ENCODE measurements around the gene SNCAIP. TPM values are rescaled to one million over a fixed set of nuclear protein-coding genes. Genes with fewer than 3 reads are reported as not detected.

SNCAIP gene
- total RNA-seq, 1 experiment from 2014 or later = 0.21 TPM

DNA sequence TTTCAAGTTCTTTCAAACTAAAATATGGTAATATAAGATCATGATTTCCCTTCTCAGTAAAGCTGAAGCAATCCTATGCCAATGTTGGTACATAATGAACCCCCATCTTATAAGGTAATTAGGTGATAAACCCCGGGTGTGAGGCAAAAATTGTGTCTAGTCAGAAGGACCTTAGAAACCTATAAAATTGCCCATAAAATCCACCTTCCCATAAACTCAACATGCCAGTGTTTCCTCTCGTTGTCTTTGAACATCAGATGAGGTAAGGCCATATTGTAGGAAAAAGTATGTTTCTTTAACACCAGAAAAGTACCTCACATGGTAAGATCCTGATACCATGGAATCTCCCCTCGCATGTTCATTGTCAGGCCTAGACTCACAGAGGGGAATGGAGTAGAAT, 43.3 kb downstream of the SNCAIP start:
- no peaks in the 10 kb centered on the region for H3K27me3 Mint-ChIP-seq (ENCODE audit: insufficient read depth, unreplicated experiment)
- no peak overlapping the region for H3K4me3 Mint-ChIP-seq (ENCODE audit: unreplicated experiment)
- DNase-seq (ENCODE audit: unreplicated experiment) = no peak
- H3K9me3 Mint-ChIP-seq (ENCODE audit: unreplicated experiment) = no peaks in the 10 kb centered on the region
- ChIA-PET POLR2A (no interaction called here), CTCF (no interaction called here)
- H3K4me1 Mint-ChIP-seq (ENCODE audit: insufficient read depth, unreplicated experiment) = peaks cover 9% of the 10 kb centered on the region
- no peak overlapping the region for H3K27ac Mint-ChIP-seq (ENCODE audit: low read depth, unreplicated experiment)
- intact Hi-C loops (cut with micrococcal nuclease) = no loop called here
- no peaks in the 10 kb centered on the region for H3K36me3 Mint-ChIP-seq (ENCODE audit: insufficient read depth, unreplicated experiment)
- TF ChIP-seq, protein P1, sequence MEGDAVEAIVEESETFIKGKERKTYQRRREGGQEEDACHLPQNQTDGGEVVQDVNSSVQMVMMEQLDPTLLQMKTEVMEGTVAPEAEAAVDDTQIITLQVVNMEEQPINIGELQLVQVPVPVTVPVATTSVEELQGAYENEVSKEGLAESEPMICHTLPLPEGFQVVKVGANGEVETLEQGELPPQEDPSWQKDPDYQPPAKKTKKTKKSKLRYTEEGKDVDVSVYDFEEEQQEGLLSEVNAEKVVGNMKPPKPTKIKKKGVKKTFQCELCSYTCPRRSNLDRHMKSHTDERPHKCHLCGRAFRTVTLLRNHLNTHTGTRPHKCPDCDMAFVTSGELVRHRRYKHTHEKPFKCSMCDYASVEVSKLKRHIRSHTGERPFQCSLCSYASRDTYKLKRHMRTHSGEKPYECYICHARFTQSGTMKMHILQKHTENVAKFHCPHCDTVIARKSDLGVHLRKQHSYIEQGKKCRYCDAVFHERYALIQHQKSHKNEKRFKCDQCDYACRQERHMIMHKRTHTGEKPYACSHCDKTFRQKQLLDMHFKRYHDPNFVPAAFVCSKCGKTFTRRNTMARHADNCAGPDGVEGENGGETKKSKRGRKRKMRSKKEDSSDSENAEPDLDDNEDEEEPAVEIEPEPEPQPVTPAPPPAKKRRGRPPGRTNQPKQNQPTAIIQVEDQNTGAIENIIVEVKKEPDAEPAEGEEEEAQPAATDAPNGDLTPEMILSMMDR (IDR thresholded peaks at IDR 0.05; ENCODE audit: unreplicated experiment) = no peak
- no TSS peak for BruUV-seq (replicated peaks)

DNA sequence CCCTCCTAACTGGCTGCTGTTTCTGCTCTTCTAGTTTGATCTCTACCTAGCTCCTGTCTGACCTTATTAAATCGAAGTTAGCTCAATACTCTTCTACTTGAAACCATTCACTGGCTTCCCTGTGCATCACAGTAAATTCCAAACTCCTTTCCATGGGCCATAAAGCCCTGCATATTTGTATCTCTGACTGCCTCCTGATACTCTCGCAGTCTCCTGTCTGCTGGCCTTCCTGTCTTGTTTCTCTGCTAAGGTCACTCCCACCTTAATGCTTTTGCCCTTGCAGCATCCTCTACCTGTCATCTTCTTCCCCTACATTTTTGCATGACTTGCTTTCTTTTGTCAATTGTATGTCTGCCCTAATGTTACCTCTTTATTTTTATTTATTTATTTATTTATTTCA, 44.8 kb downstream of the SNCAIP start:
- no TSS peak for BruUV-seq (replicated peaks)
- H3K4me1 Mint-ChIP-seq (ENCODE audit: insufficient read depth, unreplicated experiment) = peaks cover 8% of the 10 kb centered on the region
- no peaks in the 10 kb centered on the region for H3K36me3 Mint-ChIP-seq (ENCODE audit: insufficient read depth, unreplicated experiment)
- no peaks in the 10 kb centered on the region for H3K9me3 Mint-ChIP-seq (ENCODE audit: unreplicated experiment)
- no peak overlapping the region for H3K4me3 Mint-ChIP-seq (ENCODE audit: unreplicated experiment)
- H3K27ac Mint-ChIP-seq (ENCODE audit: low read depth, unreplicated experiment) = no peak overlapping the region
- ChIA-PET POLR2A (no interaction called here), CTCF (interaction anchor here (1.0 to 1.4 kb wide), 3 partner anchors 15 to 161 kb away, joined by 4 to 7 read pairs (median 5); no protein-coding TSS in a partner anchor)
- no peaks in the 10 kb centered on the region for H3K27me3 Mint-ChIP-seq (ENCODE audit: insufficient read depth, unreplicated experiment)
- TF ChIP-seq, protein P1 (IDR thresholded peaks at IDR 0.05; ENCODE audit: unreplicated experiment) = no peak
- intact Hi-C loops (cut with micrococcal nuclease) = no loop called here
- DNase-seq (ENCODE audit: unreplicated experiment) = no peak

DNA sequence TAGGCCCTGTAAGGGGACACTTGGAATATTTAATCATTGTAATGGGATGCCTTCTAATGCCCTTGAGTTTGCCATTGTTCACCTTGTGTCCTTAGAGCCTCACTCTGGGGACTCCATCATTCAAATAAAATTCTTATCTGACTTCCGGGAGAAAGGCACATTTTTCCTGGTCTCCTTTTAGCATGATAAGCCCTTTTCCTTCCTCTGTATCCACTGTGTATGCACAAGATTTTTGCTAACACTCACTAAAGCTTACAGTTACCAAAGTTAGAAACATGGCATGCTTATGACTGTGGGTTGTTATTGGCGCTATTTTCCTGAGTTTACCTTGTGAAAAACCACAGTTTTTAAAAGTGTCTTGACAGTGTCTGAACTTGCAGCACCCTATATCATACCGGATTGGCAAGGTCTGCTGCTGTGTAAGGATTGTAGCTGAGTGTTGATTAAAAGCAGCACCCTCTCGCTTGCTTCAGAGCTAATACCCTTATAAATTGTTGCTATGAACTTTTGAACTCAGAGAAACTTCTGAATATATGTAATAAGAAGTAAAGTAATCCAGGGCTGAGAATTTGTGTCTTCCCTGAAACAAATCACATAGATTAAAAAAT, 46.4 kb downstream of the SNCAIP start:
- DNase-seq (ENCODE audit: unreplicated experiment) = no peak
- no peaks in the 10 kb centered on the region for H3K4me1 Mint-ChIP-seq (ENCODE audit: insufficient read depth, unreplicated experiment)
- H3K36me3 Mint-ChIP-seq (ENCODE audit: insufficient read depth, unreplicated experiment) = no peaks in the 10 kb centered on the region
- no TSS peak for BruUV-seq (replicated peaks)
- POLR2A ChIA-PET = interaction anchor here (1.2 kb wide), 1 partner anchor 129 kb away, joined by 3 read pairs; no protein-coding TSS in a partner anchor
- intact Hi-C loops (cut with micrococcal nuclease) = no loop called here
- TF ChIP-seq, protein P1 (IDR thresholded peaks at IDR 0.05; ENCODE audit: unreplicated experiment) = no peak
- H3K27ac Mint-ChIP-seq (ENCODE audit: low read depth, unreplicated experiment) = no peak overlapping the region
- H3K27me3 Mint-ChIP-seq (ENCODE audit: insufficient read depth, unreplicated experiment) = no peaks in the 10 kb centered on the region
- H3K9me3 Mint-ChIP-seq (ENCODE audit: unreplicated experiment) = no peaks in the 10 kb centered on the region
- H3K4me3 Mint-ChIP-seq (ENCODE audit: unreplicated experiment) = no peak overlapping the region
- CTCF ChIA-PET = interaction anchor here (0.5 to 1.5 kb wide), 4 partner anchors 11 to 163 kb away, joined by 3 to 6 read pairs (median 3); no protein-coding TSS in a partner anchor

DNA sequence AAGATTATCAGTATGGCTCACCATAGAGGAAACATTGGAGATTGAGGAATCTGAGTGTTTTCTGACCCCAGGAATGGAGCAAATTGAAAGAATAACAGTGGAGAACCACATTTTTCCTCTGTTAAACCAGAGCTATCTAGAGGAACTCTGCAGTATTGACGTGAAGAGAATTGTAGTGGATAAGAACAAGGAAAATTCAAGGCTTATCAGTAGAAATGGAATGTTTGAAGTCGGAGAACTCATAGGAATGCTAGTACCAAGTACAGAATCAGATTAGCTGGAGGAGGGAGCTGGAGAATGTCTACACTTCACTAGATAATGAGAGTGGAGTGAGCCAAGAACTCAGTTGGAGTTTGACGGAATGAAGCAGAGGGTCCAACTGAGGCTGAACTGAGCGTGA, 50.3 kb downstream of the SNCAIP start:
- no peaks in the 10 kb centered on the region for H3K4me1 Mint-ChIP-seq (ENCODE audit: insufficient read depth, unreplicated experiment)
- H3K36me3 Mint-ChIP-seq (ENCODE audit: insufficient read depth, unreplicated experiment) = no peaks in the 10 kb centered on the region
- H3K27ac Mint-ChIP-seq (ENCODE audit: low read depth, unreplicated experiment) = no peak overlapping the region
- ChIA-PET POLR2A (no interaction called here), CTCF (interaction anchor here (1.1 kb wide), 1 partner anchor 39 kb away, joined by 3 read pairs; no protein-coding TSS in a partner anchor)
- H3K27me3 Mint-ChIP-seq (ENCODE audit: insufficient read depth, unreplicated experiment) = no peaks in the 10 kb centered on the region
- H3K9me3 Mint-ChIP-seq (ENCODE audit: unreplicated experiment) = no peaks in the 10 kb centered on the region
- intact Hi-C loops (cut with micrococcal nuclease) = no loop called here
- TF ChIP-seq, protein P1 (IDR thresholded peaks at IDR 0.05; ENCODE audit: unreplicated experiment) = no peak
- H3K4me3 Mint-ChIP-seq (ENCODE audit: unreplicated experiment) = no peak overlapping the region
- no peak for DNase-seq (ENCODE audit: unreplicated experiment)
- no TSS peak for BruUV-seq (replicated peaks)
